ENCODE measurements around the gene IFITM1. TPM values are rescaled to one million over a fixed set of nuclear protein-coding genes. Genes with fewer than 3 reads are reported as not detected.

Gene IFITM1
- total and polyA plus RNA-seq, 9 of the 15 experiments (the other 6 are each of a cell fraction or from before 2014, with no cell fraction given): 691 to 5,579 (median 974) TPM

- peak; percentile 89 for TF ChIP-seq ZNF592 (IDR thresholded peaks at IDR 0.05)
- TF ChIP-seq NONO (IDR thresholded peaks at IDR 0.05; ENCODE audit: low read depth in 2 of 2, low read length in 1 of 2): no peak
- TF ChIP-seq NBN (IDR thresholded peaks at IDR 0.05; ENCODE audit: low read depth): no peak
- no peak for TF ChIP-seq FOXM1 (IDR thresholded peaks at IDR 0.05; ENCODE audit: low read depth)
- no peak for TF ChIP-seq FOXM1 (CRISPR knock-in tag; IDR thresholded peaks at IDR 0.05; ENCODE audit: low read depth)
- no peak for TF ChIP-seq ZBTB12 (CRISPR knock-in tag; IDR thresholded peaks at IDR 0.05)
- peak; percentile 46; the same call in 1 of the 2 replicates for TF ChIP-seq CXXC5 (CRISPR knock-in tag; IDR thresholded peaks at IDR 0.05)
- TF ChIP-seq TEAD1 (CRISPR knock-in tag; IDR thresholded peaks at IDR 0.05): peak in 1 of 2 experiments; percentile 27; a peak in 1 of 4 replicates
- TF ChIP-seq ID3 (CRISPR knock-in tag; IDR thresholded peaks at IDR 0.05): no peak
- TF ChIP-seq ID3 (tag; IDR thresholded peaks at IDR 0.05): 0 out of 2 replicates have a peak, but pooled peaks have one; percentile 48
- peak; percentile 26; the same call in 1 of the 2 replicates for TF ChIP-seq ZNF766 (CRISPR knock-in tag; conservative IDR thresholded peaks at IDR 0.05)
- no peak for TF ChIP-seq HDAC2 (IDR thresholded peaks at IDR 0.05)
- TF ChIP-seq NR2C1 (IDR thresholded peaks at IDR 0.05): no peak
- TF ChIP-seq NR2C1 (tag; IDR thresholded peaks at IDR 0.05): peak; percentile 25; the same call in 1 of the 2 replicates
- 0 out of 2 replicates have a peak, but pooled peaks have one; percentile 58 for TF ChIP-seq NR4A1 (CRISPR knock-in tag; IDR thresholded peaks at IDR 0.05)
- TF ChIP-seq NR4A1 (tag; IDR thresholded peaks at IDR 0.05): no peak; the same call in 1 of the 2 replicates
- TF ChIP-seq BHLHE40 (IDR thresholded peaks at IDR 0.05; ENCODE audit: low read length): 0 out of 2 replicates have a peak, but pooled peaks have one; percentile 7
- TF ChIP-seq DMBX1 (CRISPR knock-in tag; IDR thresholded peaks at IDR 0.05; ENCODE audit: borderline replicate concordance): peak; percentile 74; the same call in 1 of the 2 replicates
- TF ChIP-seq MED1 (CRISPR knock-in tag; IDR thresholded peaks at IDR 0.05; ENCODE audit: borderline replicate concordance): no peak
- 0 out of 2 replicates have a peak, but pooled peaks have one; percentile 11 for TF ChIP-seq ZNF57 (CRISPR knock-in tag; IDR thresholded peaks at IDR 0.05)
- TF ChIP-seq USF1 (CRISPR knock-in tag; IDR thresholded peaks at IDR 0.05): peak; percentile 31; the same call in 1 of the 2 replicates
- TF ChIP-seq EGR1 (conservative IDR thresholded peaks at IDR 0.05): no peak
- TF ChIP-seq ZNF76 (CRISPR knock-in tag; IDR thresholded peaks at IDR 0.05; ENCODE audit: borderline replicate concordance): 0 out of 2 replicates have a peak, but pooled peaks have one; percentile 56
- no peak for TF ChIP-seq RAD51 (IDR thresholded peaks at IDR 0.05; ENCODE audit: borderline replicate concordance, low read depth)
These were observed 495 bp upstream of the IFITM1 start (continued) for GRCh38 chr11:313304-313786.

Measured in K562 (cell line).